Measurements from ENCODE around the gene EPM2A. TPM values are rescaled to one million over a fixed set of nuclear protein-coding genes. Genes with fewer than 3 reads are reported as not detected.
"Not testable (repeated sequence)": the region's sequence is repeated elsewhere in the genome, so short reads cannot be mapped to it uniquely, and the experiment has no call there.

The EPM2A gene
- polyA plus RNA-seq, 3 donors, result 12.8 to 15.8 (median 14.3) TPM

- DNase-seq, result peak; percentile 90
These were observed 599 bp downstream of the EPM2A start for GRCh38 chr6:145734486-145735355.

DNA sequence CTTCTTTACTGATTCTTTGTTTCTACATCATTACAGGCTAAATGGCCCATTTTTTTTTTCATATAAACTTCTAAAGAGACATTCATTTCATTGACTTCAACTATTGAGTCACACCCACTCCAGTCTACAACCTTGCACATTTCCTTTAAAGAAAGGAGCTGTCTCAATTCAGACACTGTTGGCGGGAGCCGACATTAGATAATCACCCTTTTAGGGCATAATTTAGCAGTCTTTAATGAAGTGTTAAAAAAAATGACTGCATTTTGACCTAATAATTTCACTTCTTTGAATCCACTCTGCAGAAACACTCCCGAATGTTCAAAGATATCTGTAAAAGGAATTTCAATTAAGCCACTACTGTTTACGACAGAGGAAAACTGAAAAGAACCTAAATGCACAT lies 1.5 kb downstream of the EPM2A start:
- DNase-seq, result no peak

DNA sequence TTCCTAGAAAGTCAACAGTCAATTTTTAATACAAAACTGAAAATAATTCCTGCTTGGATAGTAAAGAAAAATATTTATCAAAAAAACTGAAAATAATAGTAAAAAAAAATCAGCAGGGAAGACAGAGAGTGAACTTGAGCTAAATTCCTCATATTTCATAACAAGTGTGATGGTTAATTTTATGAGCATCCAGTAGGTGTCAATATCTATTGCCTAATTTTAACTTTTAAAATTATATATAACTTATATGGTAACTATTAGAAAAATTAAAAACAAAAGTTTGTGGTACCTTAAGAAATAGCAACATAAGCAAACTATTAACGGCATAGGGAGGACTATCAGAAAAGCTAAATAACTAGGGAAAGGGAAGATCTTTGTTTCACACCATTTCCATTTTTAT lies 2.1 kb downstream of the EPM2A start:
- DNase-seq, result no peak

- no peak for DNase-seq
These were observed 3.9 kb downstream of the EPM2A start for GRCh38 chr6:145731447-145731846.

DNA sequence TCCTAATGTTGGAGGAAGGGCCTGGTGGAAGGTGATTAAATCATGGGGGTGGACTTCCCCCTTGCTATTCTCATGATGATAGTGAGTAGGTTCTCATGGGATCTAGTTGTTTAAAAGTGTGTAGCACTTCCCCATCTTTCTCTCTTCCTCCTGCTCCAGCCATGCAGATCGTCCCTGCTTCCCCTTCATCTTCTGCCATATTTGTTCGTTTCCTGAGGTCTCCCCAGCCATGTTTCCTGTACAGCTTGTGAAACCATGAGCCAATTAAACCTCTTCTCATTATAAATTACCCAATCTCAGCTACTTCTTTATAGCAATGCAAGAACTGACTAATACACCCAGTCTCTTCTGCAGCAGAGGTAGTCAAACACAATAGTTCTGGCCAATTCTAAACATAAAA lies 5.4 kb downstream of the EPM2A start:
- no peak for DNase-seq

DNA sequence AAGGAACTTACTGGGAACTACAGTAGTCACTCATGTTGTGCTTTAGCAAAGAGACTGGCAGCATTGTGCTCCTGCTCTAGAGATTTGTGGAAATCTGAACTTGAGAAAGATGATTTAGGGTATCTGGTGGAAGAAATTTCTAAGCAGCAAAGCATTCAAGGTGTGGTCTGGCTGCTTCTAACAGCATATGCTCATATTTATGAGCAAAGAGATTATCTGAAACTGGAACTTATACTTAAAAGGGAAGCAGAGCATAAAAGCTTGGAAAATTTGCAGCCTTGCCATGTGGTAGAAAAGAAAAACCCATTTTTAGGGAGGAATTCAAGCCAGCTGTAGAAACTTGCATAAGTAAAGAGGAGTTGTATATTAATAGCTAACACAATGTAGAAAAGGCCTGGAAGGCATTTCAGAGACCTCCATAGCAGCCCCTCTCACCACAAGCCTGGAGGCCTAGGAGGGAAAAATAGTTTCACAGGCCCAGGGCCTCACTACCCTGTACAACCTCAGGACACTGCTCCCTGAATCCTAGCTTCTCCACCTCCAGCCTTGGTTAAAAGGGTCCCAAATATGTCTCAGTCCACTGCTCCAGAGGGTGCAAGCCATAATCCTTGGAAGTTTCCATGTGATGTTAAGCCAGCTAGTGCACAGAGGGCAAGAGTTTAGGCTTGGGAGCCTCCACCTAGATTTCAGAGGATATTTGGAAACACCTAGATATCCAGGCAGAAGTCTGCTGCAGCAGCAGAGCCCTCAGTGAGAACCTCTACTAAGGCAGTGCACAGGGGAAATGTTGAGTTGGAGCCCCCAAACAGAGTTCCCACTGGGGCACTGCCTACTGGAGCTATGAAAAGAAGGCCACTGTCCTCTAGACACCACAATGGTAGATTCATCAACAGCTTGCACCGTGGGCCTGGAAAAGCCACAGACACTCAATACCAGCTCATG lies 6.6 kb downstream of the EPM2A start:
- DNase-seq, result no peak

DNA sequence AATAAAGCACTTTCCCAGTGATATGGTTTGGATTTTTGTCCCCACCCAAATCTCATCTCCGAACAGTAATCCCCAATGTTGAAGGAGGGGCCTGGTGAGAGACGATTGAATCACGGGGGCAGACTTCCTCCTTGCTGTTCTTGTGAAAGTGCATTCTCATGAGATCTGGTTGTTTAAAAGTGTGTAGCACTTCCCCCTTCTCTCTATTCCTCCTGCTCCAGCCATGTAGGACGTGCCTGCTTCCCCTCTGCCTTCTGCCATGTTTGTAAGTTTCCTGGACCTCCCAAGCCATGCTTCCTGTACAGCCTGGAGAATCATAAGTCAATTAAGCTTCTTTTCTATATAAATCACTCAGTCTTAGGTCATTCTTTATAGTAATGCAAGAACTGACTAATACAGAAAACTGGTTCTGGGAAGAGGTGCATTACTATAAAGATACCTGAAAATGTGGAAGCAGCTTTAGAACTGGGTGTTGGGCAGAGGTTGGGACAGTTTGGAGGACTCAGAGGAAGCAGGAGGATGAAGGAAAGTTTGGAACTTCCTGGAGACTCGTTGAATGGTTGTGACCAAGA lies 7.4 kb downstream of the EPM2A start:
- no peak for DNase-seq

- no peak for DNase-seq
These were observed 9.8 kb downstream of the EPM2A start for GRCh38 chr6:145725570-145725969.

- no peak for DNase-seq
These were observed 11.7 kb downstream of the EPM2A start for GRCh38 chr6:145723646-145724045.

- DNase-seq, result no peak
These were observed 13.1 kb downstream of the EPM2A start for GRCh38 chr6:145722190-145722589.

GRCh38 chr6:145721144-145721543 lies 14.2 kb downstream of the EPM2A start:
- no peak for DNase-seq

DNA sequence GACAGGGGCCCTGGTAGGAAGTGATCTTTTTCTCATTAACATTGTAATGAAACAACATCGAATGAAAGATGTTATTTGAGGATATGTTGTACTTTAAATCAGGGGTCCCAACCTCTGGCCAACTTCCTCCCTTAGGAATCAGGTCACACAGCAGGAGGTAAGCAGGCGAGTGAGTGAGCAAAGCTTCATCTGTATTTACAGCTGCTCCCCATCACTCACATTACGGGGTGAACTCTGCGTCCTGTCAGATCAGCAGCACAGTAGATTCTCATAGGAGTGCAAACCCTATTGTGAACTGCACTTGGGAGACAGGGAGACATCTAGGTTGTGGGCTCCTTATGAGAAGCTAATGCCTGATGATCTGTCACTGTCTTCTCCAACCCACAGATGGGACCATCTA lies 19.9 kb downstream of the EPM2A start:
- DNase-seq, result no peak

GRCh38 chr6:145714731-145715130 lies 20.6 kb downstream of the EPM2A start:
- DNase-seq, result no peak

DNA sequence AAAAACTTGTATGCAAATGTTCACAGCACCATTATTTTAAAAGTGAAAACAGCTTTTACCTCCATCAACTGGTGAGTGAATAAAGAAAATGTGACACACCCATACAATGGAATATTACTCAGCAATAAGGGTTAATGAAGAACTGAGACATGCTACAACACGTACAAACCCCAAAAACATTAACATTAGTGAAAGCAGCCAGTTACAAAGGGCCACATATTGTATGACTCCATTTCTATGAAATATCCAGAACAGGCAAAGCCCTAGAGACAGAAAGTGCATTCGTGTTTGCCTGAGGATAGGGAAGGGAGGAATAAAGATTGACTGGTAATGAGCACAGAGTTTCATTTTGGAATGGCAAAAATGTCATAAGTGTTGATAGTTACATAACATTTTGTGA lies 21.5 kb downstream of the EPM2A start:
- no peak for DNase-seq

GRCh38 chr6:145711372-145711771 lies 23.9 kb downstream of the EPM2A start:
- no peak for DNase-seq

DNA sequence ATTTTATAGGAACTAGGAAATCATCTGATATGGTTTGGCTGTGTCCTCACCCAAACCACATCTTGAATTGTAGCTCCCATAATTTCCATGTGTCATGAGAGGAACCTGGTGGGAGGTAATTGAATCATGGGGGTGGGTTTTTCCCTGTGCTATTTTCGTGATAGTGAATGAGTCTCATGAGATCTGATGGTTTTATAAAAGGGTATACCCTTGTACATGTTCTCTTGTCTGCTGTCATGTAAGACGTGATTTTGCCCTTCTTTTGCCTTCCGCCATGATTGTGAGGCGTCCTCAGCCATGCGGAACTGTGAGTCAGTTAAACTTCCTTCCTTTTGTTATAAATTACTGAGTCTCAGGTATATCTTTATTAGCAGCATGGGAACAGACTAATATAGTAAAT lies 27.9 kb downstream of the EPM2A start:
- no peak for DNase-seq

- no peak for DNase-seq
These were observed 29.8 kb downstream of the EPM2A start for GRCh38 chr6:145705561-145705960.

DNA sequence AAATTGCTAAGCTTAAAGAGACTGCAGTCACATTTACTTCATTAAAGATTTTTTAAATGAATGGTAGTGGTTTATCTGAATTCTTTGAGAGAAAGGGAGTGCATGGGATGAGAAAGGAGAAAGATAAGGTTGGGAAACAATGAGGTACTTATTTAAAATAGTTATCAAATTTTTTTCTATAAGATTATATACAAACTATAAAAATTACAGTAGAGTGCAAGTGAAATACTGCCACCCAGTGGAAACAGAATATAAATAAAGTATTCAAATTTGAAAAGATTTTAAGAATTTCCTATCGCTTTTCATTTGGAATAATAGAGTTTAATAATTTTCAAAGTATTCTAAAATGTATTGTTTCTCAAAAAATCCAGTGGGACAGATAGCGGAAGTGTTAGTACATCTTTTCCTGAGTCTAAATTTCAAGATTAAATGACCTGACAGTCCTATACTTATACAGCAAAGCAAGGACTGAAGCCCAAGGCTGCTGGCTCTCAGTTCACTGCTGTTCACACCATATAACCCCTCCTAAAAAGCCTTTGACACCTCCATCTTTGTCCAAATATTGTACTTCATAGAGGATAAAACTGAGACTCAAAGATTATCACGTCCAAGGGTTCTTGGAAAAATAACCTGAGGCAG lies 31.1 kb downstream of the EPM2A start:
- DNase-seq, result no peak

GRCh38 chr6:145699462-145699861 lies 35.9 kb downstream of the EPM2A start:
- DNase-seq, result no peak

DNA sequence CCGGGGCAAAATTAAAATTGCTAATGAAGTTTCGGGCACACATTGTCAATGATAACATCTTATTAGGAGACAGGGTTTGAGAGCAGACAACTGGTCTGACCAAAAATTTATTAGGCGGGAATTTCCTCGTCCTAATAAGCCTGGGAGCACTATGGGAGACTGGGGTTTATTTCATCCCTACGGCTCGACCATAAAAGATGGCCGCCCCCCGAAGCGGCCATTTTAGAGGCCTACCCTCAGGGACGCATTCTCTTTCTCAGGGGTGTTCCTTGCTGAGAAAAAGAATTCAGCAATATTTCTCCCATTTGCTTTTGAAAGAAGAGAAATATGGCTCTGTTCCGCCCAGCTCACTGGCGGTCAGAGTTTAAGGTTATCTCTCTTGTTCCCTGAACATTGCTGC lies 37.9 kb downstream of the EPM2A start:
- not testable (repeated sequence) for DNase-seq

- no peak for DNase-seq
These were observed 41.1 kb downstream of the EPM2A start for GRCh38 chr6:145694083-145694737.

Data from renal pelvis (tissue), 4 donors.